GM12892 (cell line): ENCODE measurements around the gene CFHR4.
"Not testable (repeated sequence)": the region's sequence is repeated elsewhere in the genome, so short reads cannot be mapped to it uniquely, and the experiment has no call there.

Experiments
- POLR2A ChIP-seq: IDR thresholded peaks from 2 replicates; pipeline ENCODE4 v1.6.1; 2011; ENCODE audit warnings: low read depth, low read length, control low read depth
- POLR2AphosphoS5 ChIP-seq: IDR thresholded peaks from 2 replicates; pipeline ENCODE4 v1.6.1; 2011; ENCODE audit warnings: low read depth, low read length, control low read depth

DNA sequence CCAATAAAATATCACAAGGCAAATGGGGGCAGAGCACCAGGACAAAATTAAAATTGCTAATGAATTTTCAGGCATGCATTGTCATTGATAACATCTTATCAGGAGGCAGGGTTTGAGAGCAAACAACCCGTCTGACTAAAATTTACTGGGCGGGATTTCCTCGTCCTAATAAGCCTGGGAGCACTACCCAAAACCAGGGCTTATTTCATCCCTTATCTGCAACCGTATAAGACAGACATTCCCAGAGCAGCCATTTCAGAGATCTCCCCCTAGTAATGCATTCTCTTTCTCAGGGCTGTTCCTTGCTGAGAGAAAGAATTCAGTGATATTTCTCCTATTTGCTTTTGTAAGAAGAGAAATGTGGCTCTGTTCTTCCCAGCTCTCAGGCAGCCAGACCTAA is 1.3 kb upstream of the CFHR4 start:
- not testable (repeated sequence) for TF ChIP-seq POLR2AphosphoS5, POLR2A
